ENCODE results near the gene NELFE.

DNA sequence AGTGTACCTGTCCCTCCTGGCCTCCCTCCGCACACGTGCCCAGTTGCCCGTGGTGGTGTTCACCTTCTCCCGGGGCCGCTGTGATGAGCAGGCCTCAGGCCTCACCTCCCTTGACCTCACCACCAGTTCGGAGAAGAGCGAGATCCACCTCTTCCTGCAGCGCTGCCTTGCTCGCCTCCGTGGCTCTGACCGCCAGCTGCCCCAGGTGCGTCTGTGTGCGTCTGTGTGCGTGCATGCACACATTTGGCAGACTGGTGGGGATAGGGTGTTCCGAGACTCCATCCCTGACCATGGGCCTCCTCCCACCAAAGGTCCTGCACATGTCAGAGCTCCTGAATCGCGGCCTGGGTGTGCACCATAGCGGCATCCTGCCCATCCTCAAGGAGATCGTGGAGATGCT, 5.2 kb upstream of the NELFE start:
- TF ChIP-seq, protein P1, sequence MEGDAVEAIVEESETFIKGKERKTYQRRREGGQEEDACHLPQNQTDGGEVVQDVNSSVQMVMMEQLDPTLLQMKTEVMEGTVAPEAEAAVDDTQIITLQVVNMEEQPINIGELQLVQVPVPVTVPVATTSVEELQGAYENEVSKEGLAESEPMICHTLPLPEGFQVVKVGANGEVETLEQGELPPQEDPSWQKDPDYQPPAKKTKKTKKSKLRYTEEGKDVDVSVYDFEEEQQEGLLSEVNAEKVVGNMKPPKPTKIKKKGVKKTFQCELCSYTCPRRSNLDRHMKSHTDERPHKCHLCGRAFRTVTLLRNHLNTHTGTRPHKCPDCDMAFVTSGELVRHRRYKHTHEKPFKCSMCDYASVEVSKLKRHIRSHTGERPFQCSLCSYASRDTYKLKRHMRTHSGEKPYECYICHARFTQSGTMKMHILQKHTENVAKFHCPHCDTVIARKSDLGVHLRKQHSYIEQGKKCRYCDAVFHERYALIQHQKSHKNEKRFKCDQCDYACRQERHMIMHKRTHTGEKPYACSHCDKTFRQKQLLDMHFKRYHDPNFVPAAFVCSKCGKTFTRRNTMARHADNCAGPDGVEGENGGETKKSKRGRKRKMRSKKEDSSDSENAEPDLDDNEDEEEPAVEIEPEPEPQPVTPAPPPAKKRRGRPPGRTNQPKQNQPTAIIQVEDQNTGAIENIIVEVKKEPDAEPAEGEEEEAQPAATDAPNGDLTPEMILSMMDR (IDR thresholded peaks at IDR 0.05): no peak
- TF ChIP-seq POLR2A (IDR thresholded peaks at IDR 0.05): no peak

Data from vagina (tissue), 2 donors.